Activated CD8-positive, alpha-beta T cell treated with anti-CD3 and anti-CD28 coated beads for 36 hours (primary cell): ENCODE measurements around the gene KCNA5. TPM values are rescaled to one million over a fixed set of nuclear protein-coding genes. Genes with fewer than 3 reads are reported as not detected.

Source experiments
- ATAC-seq: fragments of 200-7000 bp; cut with Tn5 transposase; one replicate; pipeline ENCODE4 v1.10.0; 2021; ENCODE audit warnings: mild to moderate bottlenecking, moderate library complexity
- CTCF ChIA-PET: fragments of 350-600 bp; sonication (Branson Sonifier 250); formaldehyde crosslinking; loops from one replicate; lab custom pipeline; 2021; ENCODE audit warnings: antibody characterized with exemption; lab: Charles Lee
- POLR2A ChIA-PET: fragments of 350-600 bp; sonication (Branson Sonifier 250); formaldehyde crosslinking; loops from one replicate; lab custom pipeline; 2021; ENCODE audit warnings: antibody characterized with exemption; lab: Charles Lee
- DNase-seq: peaks from one replicate; pipeline ENCODE4 v3.0.0-alpha.2; 2020
- H3K27ac Mint-ChIP-seq: one replicate; pipeline ENCODE4 v1.8.0; 2021; ENCODE audit warnings: mild to moderate bottlenecking, mixed read lengths
- H3K27me3 Mint-ChIP-seq: one replicate; pipeline ENCODE4 v1.8.0; 2021; ENCODE audit warnings: mixed read lengths
- H3K36me3 Mint-ChIP-seq: one replicate; pipeline ENCODE4 v1.8.0; 2021; ENCODE audit warnings: low read depth, mixed read lengths
- H3K4me1 Mint-ChIP-seq: one replicate; pipeline ENCODE4 v1.8.0; 2021; ENCODE audit warnings: low read depth, mixed read lengths
- H3K4me3 Mint-ChIP-seq: one replicate; pipeline ENCODE4 v1.8.0; 2021; ENCODE audit warnings: mild to moderate bottlenecking, moderate library complexity, mixed read lengths
- H3K9me3 Mint-ChIP-seq: one replicate; pipeline ENCODE4 v1.8.0; 2021; ENCODE audit warnings: mixed read lengths
- intact Hi-C: fragments of 100-400 bp; cut with micrococcal nuclease; formaldehyde crosslinking; loops from one replicate; pipeline ENCODE4 v1.10.0; 2022
- total RNA-seq, 2 experiments: library from RNA; stranded (reverse); gene quantifications; one replicate each; pipeline ENCODE4 v1.2.3, GENCODE V29; 2021
- TF ChIP-seq, protein P1 (sequence below): fragments of 200-600 bp; IDR thresholded peaks from one replicate; pipeline ENCODE4 v1.8.0; 2022; ENCODE audit warnings: antibody characterized with exemption, mild to moderate bottlenecking

The KCNA5 gene
- total RNA-seq, 2 experiments from 2014 or later: not detected

DNA sequence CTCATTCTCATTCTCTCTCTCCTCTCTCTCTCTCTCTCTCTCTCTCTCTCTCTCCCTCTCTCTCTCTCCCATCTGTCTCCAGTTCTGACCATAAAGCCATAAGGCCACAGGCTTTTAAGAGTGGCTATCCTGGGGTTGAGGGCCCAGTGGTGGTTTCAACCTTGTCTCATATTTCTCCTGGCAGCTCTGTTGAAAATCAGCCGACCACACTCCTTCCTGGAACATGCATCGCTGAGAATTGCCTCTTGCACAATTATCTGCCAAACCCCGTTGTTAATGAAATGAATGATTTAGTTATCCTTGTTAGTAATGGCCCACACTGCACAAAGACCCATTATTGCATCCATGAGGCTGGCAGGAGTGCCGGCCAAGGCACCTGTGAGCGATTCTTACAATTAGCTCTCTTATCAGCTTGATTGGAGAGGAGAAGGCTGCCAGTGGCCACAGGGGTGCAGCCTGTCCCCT lies 30.4 kb upstream of the KCNA5 start:
- CTCF ChIA-PET: interaction anchor here (1.1 to 2.9 kb wide), 2 partner anchors 8 to 156 kb away, joined by 3 to 9 read pairs; no protein-coding TSS in a partner anchor
- H3K27ac Mint-ChIP-seq: no peak overlapping the region
- TF ChIP-seq, protein P1, sequence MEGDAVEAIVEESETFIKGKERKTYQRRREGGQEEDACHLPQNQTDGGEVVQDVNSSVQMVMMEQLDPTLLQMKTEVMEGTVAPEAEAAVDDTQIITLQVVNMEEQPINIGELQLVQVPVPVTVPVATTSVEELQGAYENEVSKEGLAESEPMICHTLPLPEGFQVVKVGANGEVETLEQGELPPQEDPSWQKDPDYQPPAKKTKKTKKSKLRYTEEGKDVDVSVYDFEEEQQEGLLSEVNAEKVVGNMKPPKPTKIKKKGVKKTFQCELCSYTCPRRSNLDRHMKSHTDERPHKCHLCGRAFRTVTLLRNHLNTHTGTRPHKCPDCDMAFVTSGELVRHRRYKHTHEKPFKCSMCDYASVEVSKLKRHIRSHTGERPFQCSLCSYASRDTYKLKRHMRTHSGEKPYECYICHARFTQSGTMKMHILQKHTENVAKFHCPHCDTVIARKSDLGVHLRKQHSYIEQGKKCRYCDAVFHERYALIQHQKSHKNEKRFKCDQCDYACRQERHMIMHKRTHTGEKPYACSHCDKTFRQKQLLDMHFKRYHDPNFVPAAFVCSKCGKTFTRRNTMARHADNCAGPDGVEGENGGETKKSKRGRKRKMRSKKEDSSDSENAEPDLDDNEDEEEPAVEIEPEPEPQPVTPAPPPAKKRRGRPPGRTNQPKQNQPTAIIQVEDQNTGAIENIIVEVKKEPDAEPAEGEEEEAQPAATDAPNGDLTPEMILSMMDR: no peak

DNA sequence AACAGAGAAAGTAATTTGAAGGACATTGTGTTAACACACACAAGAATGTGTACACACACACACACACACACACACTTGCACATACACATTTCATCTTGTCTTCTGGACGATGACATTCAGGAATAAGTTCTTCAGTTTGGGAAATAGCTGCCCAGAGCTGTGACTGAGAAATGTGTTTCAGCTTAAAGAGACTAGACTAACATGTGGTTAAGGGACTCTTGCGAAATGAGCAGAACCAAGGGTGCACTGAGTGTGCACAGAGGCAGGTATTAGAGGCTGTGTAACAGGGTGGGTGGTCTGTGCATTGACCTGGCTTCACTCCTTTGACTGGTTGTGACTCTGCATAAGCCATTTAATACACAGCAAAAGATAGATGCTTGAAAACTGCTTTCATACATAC lies 29.4 kb upstream of the KCNA5 start:
- intact Hi-C loops: no loop called here
- H3K4me1 Mint-ChIP-seq: no peaks in the 10 kb centered on the region
- CTCF ChIA-PET: interaction anchor here (2.9 kb wide), 1 partner anchor 7 kb away, joined by 9 read pairs; no protein-coding TSS in a partner anchor

More for the DNA sequence above, 30.4 kb upstream of the KCNA5 start:
- POLR2A ChIA-PET: no interaction called here
- ATAC-seq: no peak
- H3K27me3 Mint-ChIP-seq: peaks cover 7% of the 10 kb centered on the region
- no peak for DNase-seq
- H3K36me3 Mint-ChIP-seq: no peaks in the 10 kb centered on the region
- intact Hi-C loops: no loop called here
- H3K9me3 Mint-ChIP-seq: no peaks in the 10 kb centered on the region
- no peak overlapping the region for H3K4me3 Mint-ChIP-seq
- H3K4me1 Mint-ChIP-seq: no peaks in the 10 kb centered on the region

DNA sequence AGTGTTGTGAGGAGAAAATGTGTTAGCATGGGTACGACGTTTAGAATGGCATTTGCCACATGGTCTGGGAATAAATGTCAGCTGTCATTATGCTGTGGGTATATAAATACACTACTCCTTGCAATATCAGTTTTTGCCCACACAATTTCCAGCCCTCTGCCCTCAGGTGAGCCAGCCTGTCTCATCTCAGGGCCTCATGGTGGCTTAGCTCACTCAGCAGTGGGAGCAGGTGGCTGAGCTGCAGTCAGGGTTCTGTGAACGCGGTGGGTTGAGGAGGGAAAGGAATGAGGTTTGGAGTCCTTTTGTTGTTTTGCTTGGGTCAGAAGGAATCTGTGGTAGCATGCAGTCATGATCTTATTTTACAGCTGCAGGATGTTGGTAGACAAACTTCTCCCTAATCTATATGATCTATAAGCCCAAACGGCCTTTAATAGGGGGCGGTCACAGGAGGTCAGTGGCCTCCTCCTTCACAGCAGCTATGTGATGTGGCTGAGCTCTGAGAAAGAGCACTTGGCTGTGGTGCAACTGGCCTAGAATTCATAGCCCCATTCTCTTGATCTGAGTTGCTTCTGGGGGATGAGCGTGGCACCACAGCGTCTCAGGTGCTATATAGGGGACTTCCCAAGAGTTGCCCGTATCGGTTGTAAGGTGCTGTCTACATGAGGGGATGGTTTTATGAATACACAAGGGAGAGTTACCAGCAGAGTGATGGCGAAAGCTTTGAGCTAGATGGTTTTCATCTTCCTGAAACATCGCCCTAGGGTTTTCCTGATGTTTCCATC lies 27.8 kb upstream of the KCNA5 start:
- CTCF ChIA-PET: no interaction called here

More for the DNA sequence above, 29.4 kb upstream of the KCNA5 start:
- Mint-ChIP-seq H3K9me3 (no peaks in the 10 kb centered on the region), H3K27ac (no peak overlapping the region), H3K36me3 (no peaks in the 10 kb centered on the region), H3K27me3 (peaks cover 4% of the 10 kb centered on the region), H3K4me3 (no peak overlapping the region)
- DNase-seq (no peak), ATAC-seq (no peak)
- TF ChIP-seq, protein P1: no peak
- POLR2A ChIA-PET: no interaction called here

DNA sequence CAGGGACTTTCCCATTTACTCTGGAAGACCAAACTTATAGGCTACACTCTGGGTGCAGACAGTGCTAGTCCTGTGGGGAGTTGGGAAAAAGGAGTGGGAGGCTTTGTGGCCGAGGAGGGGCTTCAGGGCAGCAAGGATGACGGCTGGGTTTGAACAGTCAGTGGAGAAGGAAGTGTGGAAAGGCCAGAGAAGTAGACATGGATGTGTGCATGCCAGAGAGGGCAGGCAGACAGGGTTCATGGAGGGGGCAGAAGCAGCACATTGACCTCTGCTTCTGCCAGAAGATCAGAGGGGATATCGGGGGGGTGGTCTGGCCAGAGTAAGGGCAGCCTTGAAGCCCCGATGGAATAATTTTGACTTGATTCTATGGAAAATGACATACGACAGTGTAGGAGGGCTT lies 27.2 kb upstream of the KCNA5 start:
- TF ChIP-seq, protein P1: no peak
- Mint-ChIP-seq H3K4me1 (no peaks in the 10 kb centered on the region), H3K27me3 (peaks cover 4% of the 10 kb centered on the region), H3K9me3 (no peaks in the 10 kb centered on the region), H3K36me3 (no peaks in the 10 kb centered on the region), H3K27ac (no peak overlapping the region), H3K4me3 (no peak overlapping the region)
- intact Hi-C loops: no loop called here
- DNase-seq (no peak), ATAC-seq (no peak)
- ChIA-PET CTCF (no interaction called here), POLR2A (no interaction called here)

More for the DNA sequence above, 27.8 kb upstream of the KCNA5 start:
- no peak for ATAC-seq
- Mint-ChIP-seq H3K27ac (no peak overlapping the region), H3K4me3 (no peak overlapping the region), H3K4me1 (no peaks in the 10 kb centered on the region), H3K9me3 (no peaks in the 10 kb centered on the region), H3K36me3 (no peaks in the 10 kb centered on the region), H3K27me3 (peaks cover 4% of the 10 kb centered on the region)
- DNase-seq: no peak
- TF ChIP-seq, protein P1: no peak
- POLR2A ChIA-PET: no interaction called here
- intact Hi-C loops: no loop called here

DNA sequence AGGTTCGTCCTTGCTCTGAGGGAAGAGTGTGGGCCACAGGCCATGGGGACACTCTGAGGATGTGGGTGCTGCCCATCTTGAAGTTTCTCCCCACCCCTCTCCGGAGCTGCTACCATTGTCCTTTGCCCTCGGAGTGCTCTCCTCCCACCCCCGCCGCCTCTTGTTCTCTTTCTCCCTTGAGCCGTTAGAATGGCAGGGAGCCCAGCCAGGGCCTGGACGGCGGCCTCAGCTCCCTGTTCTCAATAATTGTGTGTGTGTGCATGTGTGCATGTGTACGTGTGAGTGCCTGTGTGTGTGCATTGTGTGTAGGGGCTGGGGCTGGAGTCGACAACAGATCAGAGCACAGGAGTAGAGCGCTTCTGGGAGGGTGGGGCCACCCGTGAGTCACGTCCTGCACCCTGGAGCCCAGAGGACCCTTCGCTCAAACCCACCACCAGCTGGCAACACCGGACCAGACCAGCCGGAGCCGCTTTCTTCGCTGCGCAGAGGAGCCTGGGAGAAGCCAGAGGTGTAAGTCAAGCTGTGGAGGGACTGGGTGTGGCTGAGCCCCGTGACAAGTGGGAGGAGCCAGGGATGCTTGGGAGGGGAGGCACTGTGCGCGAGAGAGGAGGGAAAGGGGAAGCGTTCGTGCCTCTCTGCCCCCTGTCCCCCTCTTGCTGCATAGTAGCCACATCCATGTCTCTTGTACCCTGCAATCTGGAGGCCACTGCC lies 25.9 kb upstream of the KCNA5 start:
- intact Hi-C loops: no loop called here
- TF ChIP-seq, protein P1: no peak
- H3K27ac Mint-ChIP-seq: no peak overlapping the region
- peaks cover 3% of the 10 kb centered on the region for H3K27me3 Mint-ChIP-seq
- ChIA-PET CTCF (no interaction called here), POLR2A (no interaction called here)
- no peaks in the 10 kb centered on the region for H3K36me3 Mint-ChIP-seq
- ATAC-seq (no peak), DNase-seq (no peak)
- H3K9me3 Mint-ChIP-seq: no peaks in the 10 kb centered on the region
- H3K4me3 Mint-ChIP-seq: no peak overlapping the region
- no peaks in the 10 kb centered on the region for H3K4me1 Mint-ChIP-seq
